A549 (cell line): ENCODE data around the gene ZNF683. TPM values are rescaled to one million over a fixed set of nuclear protein-coding genes. Genes with fewer than 3 reads are reported as not detected.

Source experiments
- ATAC-seq, 2 experiments: fragments of 200-7000 bp in 1 of 2; fragments of >200 bp in 1 of 2; cut with Nextera tagmentation in 1 of 2; cut with Tn5 transposase in 1 of 2; 3 replicates each; pipeline versions ENCODE4 v1.8.0 to v1.9.1; 2018 to 2020; ENCODE audit warnings: mild to moderate bottlenecking in 1 of 2, moderate library complexity in 1 of 2
- CTCF ChIA-PET: fragments of 300-600 bp; sonication (Branson Sonifier 250); formaldehyde crosslinking; extraction: SDS; loops from one replicate; lab custom pipeline; 2021; ENCODE audit warnings: antibody characterized with exemption, inconsistent platforms; lab: Yijun Ruan, JAX
- POLR2A ChIA-PET: fragments of 350-600 bp; formaldehyde crosslinking; extraction: SDS; loops from one replicate; lab custom pipeline; 2021; ENCODE audit warnings: antibody characterized with exemption, inconsistent platforms; lab: Yijun Ruan, JAX
- DNase-seq, 2 experiments: peaks; one replicate each; pipeline versions ENCODE4 v3.0.0 to v3.0.0-alpha.2; 2011 to 2016; ENCODE audit warnings: low read depth in 1 of 2, low spot score in 1 of 2
- FAIRE-seq: peaks from 2 replicates; lab custom pipeline; 2011; peaks lifted over from hg19 to GRCh38; lab: Jason Lieb, UNC
- H3K27ac ChIP-seq, 2 experiments: fragments of >200 bp; sonication (Bioruptor Twin); formaldehyde crosslinking; 3 replicates each; pipeline ENCODE4 v1.5.1; 2016 to 2017
- H3K4me1 ChIP-seq: fragments of >200 bp; sonication (Bioruptor Twin); formaldehyde crosslinking; 3 replicates; pipeline ENCODE4 v1.6.1; 2016
- H3K4me2 ChIP-seq: fragments of >200 bp; sonication (Bioruptor Twin); formaldehyde crosslinking; 3 replicates; pipeline ENCODE4 v1.6.1; 2016
- H3K4me3 ChIP-seq: fragments of >200 bp; sonication (Bioruptor Twin); formaldehyde crosslinking; 3 replicates; pipeline ENCODE4 v1.5.1; 2016
- H3K9me3 ChIP-seq: fragments of >200 bp; sonication (Bioruptor Twin); formaldehyde crosslinking; 3 replicates; pipeline ENCODE4 v1.6.1; 2016
- CHD4 ChIP-seq: fragments of 200-600 bp; sonication (generic); IDR thresholded peaks from 2 replicates; pipeline ENCODE4 v1.6.1; 2016; ENCODE audit warnings: antibody characterized with exemption, mild to moderate bottlenecking, borderline replicate concordance
- EHMT2 ChIP-seq: fragments of 200-600 bp; sonication (generic); IDR thresholded peaks from 2 replicates; pipeline ENCODE4 v1.6.1; 2016; ENCODE audit warnings: antibody characterized with exemption, low read depth, mild to moderate bottlenecking, moderate library complexity
- EP300 ChIP-seq, 2 experiments: fragments of >200 bp; sonication (Bioruptor Twin); formaldehyde crosslinking; IDR thresholded peaks; 2 replicates in 1 of 2; 3 replicates in 1 of 2; pipeline ENCODE4 v1.6.1; 2016 to 2017
- FOXS1 ChIP-seq: fragments of 250-450 bp; sonication (Bioruptor Pico); IDR thresholded peaks from 2 replicates; pipeline ENCODE4 v1.5.0; 2020; ENCODE audit warnings: mild to moderate bottlenecking, moderate library complexity
- HDAC2 ChIP-seq: fragments of 200-600 bp; sonication (generic); IDR thresholded peaks from 2 replicates; pipeline ENCODE4 v1.6.1; 2016
- HES2 ChIP-seq: fragments of >200 bp; sonication (Bioruptor Twin); formaldehyde crosslinking; IDR thresholded peaks from 2 replicates; pipeline ENCODE4 v1.6.1; 2016
- HOXB13 ChIP-seq: fragments of 250-450 bp; sonication (Bioruptor Pico); IDR thresholded peaks from 2 replicates; pipeline ENCODE4 v1.5.0; 2020; ENCODE audit warnings: low read depth, mild to moderate bottlenecking, moderate library complexity
- HOXB5 ChIP-seq: fragments of 250-450 bp; sonication (Bioruptor Pico); IDR thresholded peaks from 2 replicates; pipeline ENCODE4 v1.5.0; 2020; ENCODE audit warnings: mild to moderate bottlenecking, moderate library complexity
- RFX5 ChIP-seq: fragments of 450-650 bp; IDR thresholded peaks from 2 replicates; pipeline ENCODE4 v1.7.1; 2014; ENCODE audit warnings: antibody characterized with exemption, mild to moderate bottlenecking, moderate library complexity
- SREBF2 ChIP-seq: fragments of 450-650 bp; IDR thresholded peaks from 2 replicates; pipeline ENCODE4 v1.6.1; 2014; ENCODE audit warnings: mild to moderate bottlenecking, moderate library complexity
- TFCP2L1 ChIP-seq: fragments of 250-450 bp; sonication (Bioruptor Pico); IDR thresholded peaks from 2 replicates; pipeline ENCODE4 v1.5.0; 2021; ENCODE audit warnings: mild to moderate bottlenecking
- TP53 ChIP-seq: fragments of 250-450 bp; sonication (Bioruptor Pico); IDR thresholded peaks from 2 replicates; pipeline ENCODE4 v1.5.0; 2021; ENCODE audit warnings: mild to moderate bottlenecking, moderate library complexity
- USF2 ChIP-seq: fragments of 450-650 bp; IDR thresholded peaks from 2 replicates; pipeline ENCODE4 v1.6.1; 2014; ENCODE audit warnings: antibody characterized with exemption
- ZNF302 ChIP-seq: fragments of 250-450 bp; sonication (Bioruptor Pico); IDR thresholded peaks from 2 replicates; pipeline ENCODE4 v1.9.0; 2021; ENCODE audit warnings: inconsistent platforms, mild to moderate bottlenecking, moderate library complexity
- WGBS: methylation state at CpG from one replicate; pipeline ENCODE4 v1.1.6; 2017; ENCODE audit errors: missing lambda C conversion rate; 5-methylcytosine and 5-hydroxymethylcytosine counted together
- polyA plus RNA-seq, 4 experiments: library from polyadenylated mRNA; depleted of rRNA in 3 of 4; stranded (reverse); fragments of >200 nt; fragmentation: RNase III in 1 of 4; extraction: RNeasy Plus Mini Kit Qiagen cat#74134 plus additional on column Dnase treatment in 1 of 4; gene quantifications; 2 replicates in 3 of 4; 3 replicates in 1 of 4; pipeline ENCODE4 v1.2.3, GENCODE V29; 2011 to 2017
- TF ChIP-seq, protein P1 (sequence below): fragments of >200 bp; sonication (Bioruptor Twin); formaldehyde crosslinking; IDR thresholded peaks from 3 replicates; pipeline ENCODE4 v1.5.1; 2016
- TF ChIP-seq, protein P2 (sequence below): IDR thresholded peaks from 2 replicates; pipeline ENCODE4 v1.6.1; 2012
- TF ChIP-seq, protein P3 (sequence below): fragments of 250-450 bp; sonication (Bioruptor Pico); IDR thresholded peaks from 2 replicates; pipeline ENCODE4 v1.5.0; 2020; ENCODE audit warnings: low read depth, mild to moderate bottlenecking, moderate library complexity

Gene ZNF683
- polyA plus RNA-seq, 2 of the 4 experiments (the other 2 are of a cell fraction), result not detected

- Histone ChIP-seq H3K4me1 (peaks cover 9% of the 10 kb centered on the region; the same call in 1 of the 3 replicates), H3K27ac (no peak overlapping the region), H3K9me3 (no peaks in the 10 kb centered on the region), H3K4me3 (no peak overlapping the region), H3K4me2 (no peak overlapping the region)
- TF ChIP-seq TP53 (CRISPR knock-in tag) (no peak), TFCP2L1 (no peak), HOXB13 (CRISPR knock-in tag) (no peak), SREBF2 (no peak), HDAC2 (no peak)
- TF ChIP-seq, protein P1, sequence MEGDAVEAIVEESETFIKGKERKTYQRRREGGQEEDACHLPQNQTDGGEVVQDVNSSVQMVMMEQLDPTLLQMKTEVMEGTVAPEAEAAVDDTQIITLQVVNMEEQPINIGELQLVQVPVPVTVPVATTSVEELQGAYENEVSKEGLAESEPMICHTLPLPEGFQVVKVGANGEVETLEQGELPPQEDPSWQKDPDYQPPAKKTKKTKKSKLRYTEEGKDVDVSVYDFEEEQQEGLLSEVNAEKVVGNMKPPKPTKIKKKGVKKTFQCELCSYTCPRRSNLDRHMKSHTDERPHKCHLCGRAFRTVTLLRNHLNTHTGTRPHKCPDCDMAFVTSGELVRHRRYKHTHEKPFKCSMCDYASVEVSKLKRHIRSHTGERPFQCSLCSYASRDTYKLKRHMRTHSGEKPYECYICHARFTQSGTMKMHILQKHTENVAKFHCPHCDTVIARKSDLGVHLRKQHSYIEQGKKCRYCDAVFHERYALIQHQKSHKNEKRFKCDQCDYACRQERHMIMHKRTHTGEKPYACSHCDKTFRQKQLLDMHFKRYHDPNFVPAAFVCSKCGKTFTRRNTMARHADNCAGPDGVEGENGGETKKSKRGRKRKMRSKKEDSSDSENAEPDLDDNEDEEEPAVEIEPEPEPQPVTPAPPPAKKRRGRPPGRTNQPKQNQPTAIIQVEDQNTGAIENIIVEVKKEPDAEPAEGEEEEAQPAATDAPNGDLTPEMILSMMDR, result no peak
- TF ChIP-seq, protein P2, sequence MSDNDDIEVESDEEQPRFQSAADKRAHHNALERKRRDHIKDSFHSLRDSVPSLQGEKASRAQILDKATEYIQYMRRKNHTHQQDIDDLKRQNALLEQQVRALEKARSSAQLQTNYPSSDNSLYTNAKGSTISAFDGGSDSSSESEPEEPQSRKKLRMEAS, result no peak
- no peak for ATAC-seq
- no peak for FAIRE-seq
- WGBS, result 84% methylated on average over 3 of the region's 3 CpGs
- POLR2A ChIA-PET, result no interaction called here
- no peak for DNase-seq
- CTCF ChIA-PET, result interaction anchor here (1.1 kb wide), 2 partner anchors 10 to 314 kb away, joined by 3 read pairs; no protein-coding TSS in a partner anchor
These were observed 4.1 kb downstream of the ZNF683 start for GRCh38 chr1:26368486-26368885.

DNA sequence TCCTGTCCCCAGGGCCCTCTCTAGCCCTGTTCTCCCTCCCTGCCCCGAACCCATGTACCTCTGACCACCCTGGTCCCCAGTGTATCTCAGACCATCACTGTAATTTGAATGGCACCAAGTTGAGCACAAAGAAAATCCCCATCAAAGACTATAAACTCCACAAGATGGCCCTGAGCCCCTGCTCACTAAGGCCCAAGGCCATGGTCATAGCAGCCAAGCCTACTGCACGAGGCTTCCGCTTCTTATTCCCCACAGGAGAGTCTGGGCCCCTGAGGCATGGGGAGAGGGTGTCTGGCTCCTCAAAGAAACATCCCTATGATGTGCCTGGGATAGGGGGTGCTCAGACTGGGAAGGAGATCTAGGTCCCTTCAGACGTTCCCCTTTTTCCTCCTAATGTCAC is 4.5 kb downstream of the ZNF683 start:
- ChIA-PET CTCF (interaction anchor here (0.6 to 2.4 kb wide), 4 partner anchors 11 to 314 kb away, joined by 3 to 7 read pairs (median 3); no protein-coding TSS in a partner anchor), POLR2A (no interaction called here)
- DNase-seq (no peak), FAIRE-seq (no peak), ATAC-seq (no peak)
- H3K4me2 ChIP-seq, result no peak overlapping the region
- peaks cover 10% of the 10 kb centered on the region; the same call in 1 of the 3 replicates for H3K4me1 ChIP-seq
- TF ChIP-seq RFX5, result no peak
- H3K27ac ChIP-seq, result no peak overlapping the region
- H3K9me3 ChIP-seq, result no peaks in the 10 kb centered on the region
- 74% methylated on average over 4 of the region's 4 CpGs for whole genome bisulfite sequencing
- no peak overlapping the region for H3K4me3 ChIP-seq

DNA sequence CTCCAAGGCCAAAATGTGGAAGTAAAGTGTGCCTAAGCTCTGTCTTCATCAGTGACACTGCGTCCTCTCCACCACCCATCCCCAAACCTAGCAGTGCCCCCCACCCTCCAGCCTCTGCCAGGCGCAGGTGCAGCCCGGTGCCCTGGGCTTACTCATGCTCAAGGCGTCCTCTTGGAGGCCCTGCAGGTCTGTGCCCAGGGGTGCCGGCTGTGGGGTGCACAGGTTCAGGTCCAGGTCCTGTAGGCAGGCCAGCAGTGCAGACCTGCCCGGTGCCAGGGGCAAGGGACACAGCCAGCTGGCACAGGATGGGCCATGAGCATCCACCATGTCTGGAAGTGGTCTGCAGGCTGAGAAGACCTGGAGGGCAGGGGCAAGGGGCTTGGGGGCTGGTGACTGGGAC is 5.1 kb downstream of the ZNF683 start:
- Histone ChIP-seq H3K9me3 (no peaks in the 10 kb centered on the region), H3K27ac (no peak overlapping the region), H3K4me3 (no peak overlapping the region), H3K4me1 (peaks cover 10% of the 10 kb centered on the region; the same call in 1 of the 3 replicates), H3K4me2 (no peak overlapping the region)
- 100% methylated on average over 1 of the region's 6 CpGs for WGBS
- TF ChIP-seq USF2, result no peak
- TF ChIP-seq, protein P3, sequence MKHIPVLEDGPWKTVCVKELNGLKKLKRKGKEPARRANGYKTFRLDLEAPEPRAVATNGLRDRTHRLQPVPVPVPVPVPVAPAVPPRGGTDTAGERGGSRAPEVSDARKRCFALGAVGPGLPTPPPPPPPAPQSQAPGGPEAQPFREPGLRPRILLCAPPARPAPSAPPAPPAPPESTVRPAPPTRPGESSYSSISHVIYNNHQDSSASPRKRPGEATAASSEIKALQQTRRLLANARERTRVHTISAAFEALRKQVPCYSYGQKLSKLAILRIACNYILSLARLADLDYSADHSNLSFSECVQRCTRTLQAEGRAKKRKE (CRISPR knock-in tag), result no peak
- TF ChIP-seq FOXS1 (CRISPR knock-in tag), result no peak
- TF ChIP-seq CHD4, result no peak
- no peak for TF ChIP-seq HES2
- TF ChIP-seq ZNF302 (CRISPR knock-in tag), result no peak
- no peak for TF ChIP-seq EP300 (IDR thresholded peaks at IDR 0.05)
- TF ChIP-seq EHMT2, result no peak
- TF ChIP-seq HOXB5 (CRISPR knock-in tag), result no peak
- no peak for FAIRE-seq
- CTCF ChIA-PET, result interaction anchor here (0.6 to 2.4 kb wide), 5 partner anchors 12 to 313 kb away, joined by 3 to 7 read pairs (median 3); no protein-coding TSS in a partner anchor
- ATAC-seq, result no peak
- no peak for DNase-seq
- POLR2A ChIA-PET, result no interaction called here
